Dendritic cell treated with granulocyte-macrophage colony-stimulating factor and Interleukin-4, amounts not matched to agents 40 ng/mL and 50 ng/mL, for 4 days (primary cell): ENCODE data around the gene CFAP61.

ENCODE experiments used
- H3K27ac Mint-ChIP-seq: one replicate; pipeline ENCODE4 v1.8.0; 2022; ENCODE audit warnings: mild to moderate bottlenecking, mixed read lengths
- H3K27me3 Mint-ChIP-seq: one replicate; pipeline ENCODE4 v1.8.0; 2022; ENCODE audit warnings: mild to moderate bottlenecking, mixed read lengths
- H3K36me3 Mint-ChIP-seq: one replicate; pipeline ENCODE4 v1.8.0; 2022; ENCODE audit warnings: low read depth, mixed read lengths
- H3K4me1 Mint-ChIP-seq: one replicate; pipeline ENCODE4 v1.8.0; 2022; ENCODE audit warnings: low read depth, mixed read lengths
- H3K4me3 Mint-ChIP-seq: one replicate; pipeline ENCODE4 v1.8.0; 2022; ENCODE audit warnings: mild to moderate bottlenecking, moderate library complexity, mixed read lengths
- H3K9me3 Mint-ChIP-seq: one replicate; pipeline ENCODE4 v1.8.0; 2022; ENCODE audit warnings: mixed read lengths
- intact Hi-C: fragments of 100-400 bp; cut with micrococcal nuclease; formaldehyde crosslinking; loops from one replicate; pipeline ENCODE4 v1.15.0; 2022

The CFAP61 gene

GRCh38 chr20:20205862-20206236, 153.5 kb downstream of the CFAP61 start:
- intact Hi-C loops: no loop called here
- Mint-ChIP-seq H3K4me1 (peaks cover 7% of the 10 kb centered on the region), H3K27ac (no peak overlapping the region), H3K36me3 (no peaks in the 10 kb centered on the region), H3K9me3 (no peaks in the 10 kb centered on the region), H3K27me3 (peaks cover 17% of the 10 kb centered on the region), H3K4me3 (no peak overlapping the region)

- intact Hi-C loops: no loop called here
- no peaks in the 10 kb centered on the region for H3K9me3 Mint-ChIP-seq
Observed at GRCh38 chr20:20206788-20207187, 154.5 kb downstream of the CFAP61 start.

DNA sequence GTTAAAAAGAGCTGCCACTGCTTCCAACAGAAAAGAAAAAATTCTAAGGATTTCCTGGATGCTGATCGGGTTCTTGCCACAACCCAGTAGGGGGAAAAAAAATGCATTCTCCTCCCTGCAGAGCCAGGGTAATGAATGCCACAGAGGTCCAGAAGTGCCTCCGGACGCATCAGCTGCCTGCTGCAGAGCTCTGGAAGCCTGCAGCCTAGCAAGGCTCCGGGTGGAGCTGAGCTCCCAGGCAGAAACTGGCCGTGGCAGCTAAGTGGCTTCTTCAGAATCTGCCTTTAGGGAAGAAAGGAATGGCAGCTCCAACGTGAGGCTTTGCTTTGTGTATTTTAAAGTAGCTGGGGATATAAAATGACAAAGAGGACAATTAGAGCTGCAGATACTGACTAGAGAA, 155.0 kb downstream of the CFAP61 start:
- Mint-ChIP-seq H3K9me3 (no peaks in the 10 kb centered on the region), H3K4me1 (no peaks in the 10 kb centered on the region), H3K36me3 (no peaks in the 10 kb centered on the region), H3K27ac (no peak overlapping the region), H3K4me3 (no peak overlapping the region), H3K27me3 (peaks cover 17% of the 10 kb centered on the region)
- intact Hi-C loops: no loop called here

More at GRCh38 chr20:20206788-20207187, 154.5 kb downstream of the CFAP61 start:
- H3K36me3 Mint-ChIP-seq: no peaks in the 10 kb centered on the region
- peaks cover 17% of the 10 kb centered on the region for H3K27me3 Mint-ChIP-seq
- no peak overlapping the region for H3K4me3 Mint-ChIP-seq
- H3K4me1 Mint-ChIP-seq: no peaks in the 10 kb centered on the region
- no peak overlapping the region for H3K27ac Mint-ChIP-seq

- Mint-ChIP-seq H3K4me3 (no peak overlapping the region), H3K36me3 (no peaks in the 10 kb centered on the region), H3K27me3 (peaks cover 17% of the 10 kb centered on the region), H3K4me1 (no peaks in the 10 kb centered on the region), H3K27ac (no peak overlapping the region), H3K9me3 (no peaks in the 10 kb centered on the region)
- intact Hi-C loops: no loop called here
Observed at GRCh38 chr20:20207872-20208271, 155.5 kb downstream of the CFAP61 start.

DNA sequence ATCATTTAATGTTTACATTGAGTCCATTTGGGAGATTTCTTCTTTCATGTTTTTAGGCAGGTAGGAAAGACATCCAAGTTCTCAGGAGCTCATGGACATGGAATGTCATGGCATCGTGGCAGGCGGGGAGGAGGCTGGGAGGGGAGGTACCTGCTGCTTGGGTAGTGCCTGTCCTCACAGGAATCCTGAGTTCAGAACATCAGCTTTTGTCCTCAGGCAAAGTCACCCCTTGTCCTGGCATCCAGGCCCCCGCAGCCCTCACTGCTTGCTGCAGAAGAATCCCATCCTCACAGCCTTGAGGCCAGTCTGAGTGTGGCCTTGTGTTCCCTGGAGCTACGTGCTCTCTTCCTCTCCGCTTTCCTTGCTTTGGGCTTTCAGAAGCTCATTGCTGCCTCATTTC, 157.4 kb downstream of the CFAP61 start:
- H3K36me3 Mint-ChIP-seq: no peaks in the 10 kb centered on the region
- H3K27ac Mint-ChIP-seq: no peak overlapping the region
- intact Hi-C loops: no loop called here
- H3K4me3 Mint-ChIP-seq: no peak overlapping the region
- no peaks in the 10 kb centered on the region for H3K9me3 Mint-ChIP-seq
- H3K27me3 Mint-ChIP-seq: peaks cover 11% of the 10 kb centered on the region
- no peaks in the 10 kb centered on the region for H3K4me1 Mint-ChIP-seq

GRCh38 chr20:20210327-20210726, 158.0 kb downstream of the CFAP61 start:
- Mint-ChIP-seq H3K4me1 (no peaks in the 10 kb centered on the region), H3K9me3 (no peaks in the 10 kb centered on the region), H3K27ac (no peak overlapping the region), H3K36me3 (no peaks in the 10 kb centered on the region), H3K27me3 (peaks cover 16% of the 10 kb centered on the region), H3K4me3 (no peak overlapping the region)
- intact Hi-C loops: no loop called here

DNA sequence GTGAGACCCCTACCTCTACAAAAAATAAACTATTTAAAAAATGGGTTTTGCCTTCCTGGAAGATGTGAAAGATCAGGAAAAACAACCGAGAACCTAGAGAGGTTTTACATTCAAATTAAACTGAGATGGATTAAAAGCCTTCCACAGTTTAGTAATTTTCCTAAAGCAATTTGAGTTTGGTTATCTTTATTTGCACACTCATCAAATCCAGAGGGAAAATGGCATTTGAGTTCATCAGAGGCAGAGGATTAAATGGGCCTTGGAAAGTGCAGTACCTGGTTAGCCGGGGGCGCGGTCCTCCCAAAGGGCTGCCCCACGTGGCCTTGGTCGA, 158.6 kb downstream of the CFAP61 start:
- Mint-ChIP-seq H3K27me3 (peaks cover 14% of the 10 kb centered on the region), H3K4me3 (no peak overlapping the region), H3K36me3 (no peaks in the 10 kb centered on the region), H3K9me3 (no peaks in the 10 kb centered on the region), H3K4me1 (no peaks in the 10 kb centered on the region), H3K27ac (no peak overlapping the region)
- intact Hi-C loops: no loop called here

GRCh38 chr20:20211274-20211987, 159.1 kb downstream of the CFAP61 start:
- H3K4me1 Mint-ChIP-seq: no peaks in the 10 kb centered on the region
- intact Hi-C loops: no loop called here

GRCh38 chr20:20211988-20212518, 159.7 kb downstream of the CFAP61 start:
- Mint-ChIP-seq H3K4me3 (no peak overlapping the region), H3K27me3 (peaks cover 12% of the 10 kb centered on the region), H3K36me3 (no peaks in the 10 kb centered on the region), H3K4me1 (no peaks in the 10 kb centered on the region), H3K9me3 (no peaks in the 10 kb centered on the region), H3K27ac (no peak overlapping the region)
- intact Hi-C loops: no loop called here

More at GRCh38 chr20:20211274-20211987, 159.1 kb downstream of the CFAP61 start:
- no peak overlapping the region for H3K27ac Mint-ChIP-seq
- no peak overlapping the region for H3K4me3 Mint-ChIP-seq
- H3K36me3 Mint-ChIP-seq: no peaks in the 10 kb centered on the region
- H3K9me3 Mint-ChIP-seq: no peaks in the 10 kb centered on the region
- H3K27me3 Mint-ChIP-seq: peaks cover 12% of the 10 kb centered on the region

DNA sequence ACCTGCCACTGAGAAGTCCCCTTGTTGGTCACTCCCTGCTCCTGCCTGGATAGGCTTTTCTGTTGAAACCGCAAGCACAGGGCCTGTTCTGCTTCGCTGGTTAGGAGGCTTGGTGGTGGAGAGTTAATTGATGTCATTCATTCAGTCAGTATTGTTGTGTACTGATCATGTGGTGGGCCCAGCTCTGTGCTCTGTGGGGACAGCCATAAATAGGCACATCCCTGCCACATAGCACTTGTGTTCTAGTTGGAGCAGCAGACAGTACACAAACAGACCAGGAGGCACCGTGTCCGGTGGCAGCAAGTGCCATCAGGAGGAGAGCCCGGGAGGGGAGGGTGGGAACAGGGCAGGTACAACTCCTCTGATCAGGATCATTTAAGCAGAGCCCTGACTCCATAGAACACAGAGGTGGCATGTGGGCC, 160.4 kb downstream of the CFAP61 start:
- H3K36me3 Mint-ChIP-seq: no peaks in the 10 kb centered on the region
- H3K4me3 Mint-ChIP-seq: no peak overlapping the region
- peaks cover 11% of the 10 kb centered on the region for H3K27me3 Mint-ChIP-seq
- H3K4me1 Mint-ChIP-seq: no peaks in the 10 kb centered on the region
- peaks cover 5% of the 10 kb centered on the region for H3K9me3 Mint-ChIP-seq
- intact Hi-C loops: no loop called here
- H3K27ac Mint-ChIP-seq: no peak overlapping the region

DNA sequence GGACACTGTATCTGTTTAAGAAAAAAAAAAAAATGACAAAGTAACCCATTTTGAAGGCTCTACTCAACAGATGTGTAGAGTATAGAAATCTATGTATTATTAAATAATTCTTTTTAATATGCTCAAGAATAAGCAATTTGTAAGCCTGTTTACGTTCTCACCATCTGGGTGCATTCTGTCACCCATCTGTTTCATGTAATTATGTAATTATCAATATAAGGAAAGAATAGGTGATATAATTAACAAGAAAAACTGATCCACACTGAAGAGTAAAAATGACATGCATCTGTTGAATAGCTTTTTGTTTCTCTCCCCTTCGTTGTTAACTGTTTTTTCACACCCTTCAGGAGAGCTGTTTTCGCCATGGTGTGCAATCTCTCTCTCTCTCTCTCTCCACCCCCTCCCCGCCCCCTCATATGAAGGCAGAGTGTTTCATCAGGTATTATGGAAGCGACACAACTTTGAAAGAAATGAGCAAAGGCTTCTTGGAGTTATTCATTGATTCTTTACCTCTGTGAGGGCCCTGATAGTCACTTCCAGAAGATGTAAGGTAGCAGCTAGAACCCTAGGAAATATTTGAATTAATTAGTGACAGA, 161.3 kb downstream of the CFAP61 start:
- intact Hi-C loops: no loop called here
- Mint-ChIP-seq H3K9me3 (peaks cover 14% of the 10 kb centered on the region), H3K4me3 (no peak overlapping the region), H3K27ac (no peak overlapping the region), H3K27me3 (peaks cover 9% of the 10 kb centered on the region), H3K4me1 (no peaks in the 10 kb centered on the region), H3K36me3 (no peaks in the 10 kb centered on the region)

DNA sequence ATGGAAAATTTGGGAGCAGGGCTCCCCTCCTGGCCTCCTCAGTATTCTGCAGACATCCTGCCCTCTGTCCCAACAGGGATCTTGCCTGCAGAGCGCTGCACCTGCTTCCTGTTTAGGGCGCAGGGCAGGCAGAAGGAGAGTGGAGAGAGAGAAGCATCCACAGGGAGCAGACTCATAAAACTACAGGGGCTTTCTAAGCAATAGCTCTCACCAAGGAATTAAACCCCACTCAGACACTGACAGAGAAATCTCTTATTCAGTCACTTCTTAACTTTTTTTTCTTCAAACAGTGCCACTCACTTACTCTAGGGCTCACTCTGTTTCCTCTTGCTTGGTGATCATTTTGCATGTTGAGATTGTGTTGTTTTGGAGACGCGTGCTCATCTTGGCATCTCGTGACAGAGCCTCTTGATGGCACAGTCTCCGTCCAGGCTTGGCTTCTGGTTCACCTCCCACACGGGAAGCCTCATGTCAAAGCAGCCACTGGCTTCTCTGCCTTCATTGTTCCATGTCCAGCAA, 162.5 kb downstream of the CFAP61 start:
- Mint-ChIP-seq H3K36me3 (no peaks in the 10 kb centered on the region), H3K4me1 (no peaks in the 10 kb centered on the region), H3K27ac (no peak overlapping the region), H3K4me3 (no peak overlapping the region), H3K27me3 (peaks cover 10% of the 10 kb centered on the region), H3K9me3 (peaks cover 22% of the 10 kb centered on the region)
- intact Hi-C loops: no loop called here

GRCh38 chr20:20215976-20216727, 163.8 kb downstream of the CFAP61 start:
- intact Hi-C loops: no loop called here
- H3K27me3 Mint-ChIP-seq: peaks cover 16% of the 10 kb centered on the region
- H3K9me3 Mint-ChIP-seq: peaks cover 22% of the 10 kb centered on the region
- H3K36me3 Mint-ChIP-seq: no peaks in the 10 kb centered on the region
- H3K4me1 Mint-ChIP-seq: no peaks in the 10 kb centered on the region
- no peak overlapping the region for H3K27ac Mint-ChIP-seq
- H3K4me3 Mint-ChIP-seq: no peak overlapping the region

DNA sequence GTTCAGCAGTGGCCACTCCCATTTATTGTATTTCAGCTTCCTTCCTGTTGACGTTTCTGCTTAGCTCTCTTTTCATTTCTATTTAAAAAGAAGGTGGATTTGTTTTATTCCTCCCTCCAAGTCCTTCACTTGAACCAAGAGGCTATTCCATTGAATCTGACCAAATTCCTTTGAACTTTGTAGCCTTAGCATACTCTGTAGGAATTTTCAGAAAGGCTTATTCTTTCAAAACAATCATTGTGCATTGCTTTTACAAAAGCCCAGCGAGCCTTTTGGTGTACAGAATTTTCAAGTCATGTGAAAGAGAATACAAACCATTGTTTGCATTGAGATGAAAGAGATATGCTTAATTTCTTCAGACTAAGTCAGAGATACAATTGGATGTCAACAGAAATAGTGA, 164.6 kb downstream of the CFAP61 start:
- Mint-ChIP-seq H3K4me3 (no peak overlapping the region), H3K4me1 (no peaks in the 10 kb centered on the region), H3K27ac (no peak overlapping the region), H3K9me3 (peaks cover 22% of the 10 kb centered on the region), H3K36me3 (no peaks in the 10 kb centered on the region), H3K27me3 (peaks cover 16% of the 10 kb centered on the region)
- intact Hi-C loops: no loop called here
